Activated T-cell treated with anti-CD3 and anti-CD28 coated beads, Interleukin-2, amount 50 U/mL, for 72 hours (primary cell): ENCODE results near the gene CBR3. TPM values are rescaled to one million over a fixed set of nuclear protein-coding genes. Genes with fewer than 3 reads are reported as not detected.
"Not testable (repeated sequence)": the region's sequence is repeated elsewhere in the genome, so short reads cannot be mapped to it uniquely, and the experiment has no call there.

Source experiments
- ATAC-seq, 2 donors: fragments of 150-1000 bp; cut with Tn5 transposase; replicated peaks in 1 of 2; 2 replicates each; pipeline ENCODE4 v1.10.0; 2021; ENCODE audit warnings: moderate library complexity in 2 of 2, mild to moderate bottlenecking in 1 of 2
- DNase-seq, 2 donors: peaks; one replicate each; pipeline ENCODE4 v3.0.0; 2021 to 2022; ENCODE audit warnings: mixed read lengths in 1 of 2
- H3K27ac Mint-ChIP-seq: one replicate; pipeline ENCODE4 v1.8.0; 2022; ENCODE audit warnings: mild to moderate bottlenecking, moderate library complexity, mixed read lengths
- H3K27me3 Mint-ChIP-seq: one replicate; pipeline ENCODE4 v1.8.0; 2022; ENCODE audit warnings: low read depth, mixed read lengths
- H3K36me3 Mint-ChIP-seq, 2 donors: one replicate each; pipeline ENCODE4 v1.8.0; 2022; ENCODE audit warnings: mixed read lengths in 2 of 2, mild to moderate bottlenecking in 1 of 2; ENCODE audit not compliant: insufficient read depth in 2 of 2
- H3K4me1 Mint-ChIP-seq: one replicate; pipeline ENCODE4 v1.8.0; 2022; ENCODE audit warnings: low read depth, mixed read lengths
- H3K4me3 Mint-ChIP-seq, 2 donors: one replicate each; pipeline ENCODE4 v1.8.0; 2022; ENCODE audit warnings: mild to moderate bottlenecking in 2 of 2, mixed read lengths in 2 of 2, moderate library complexity in 2 of 2
- H3K9me3 Mint-ChIP-seq, 2 donors: one replicate each; pipeline ENCODE4 v1.8.0; 2022; ENCODE audit warnings: mixed read lengths in 2 of 2
- total RNA-seq, 2 donors: library from RNA; stranded (reverse); gene quantifications; one replicate each; pipeline ENCODE4 v1.2.3, GENCODE V29; 2022

Gene CBR3
- total RNA-seq, 2 donors from 2014 or later = 13.0 to 19.2 TPM

DNA sequence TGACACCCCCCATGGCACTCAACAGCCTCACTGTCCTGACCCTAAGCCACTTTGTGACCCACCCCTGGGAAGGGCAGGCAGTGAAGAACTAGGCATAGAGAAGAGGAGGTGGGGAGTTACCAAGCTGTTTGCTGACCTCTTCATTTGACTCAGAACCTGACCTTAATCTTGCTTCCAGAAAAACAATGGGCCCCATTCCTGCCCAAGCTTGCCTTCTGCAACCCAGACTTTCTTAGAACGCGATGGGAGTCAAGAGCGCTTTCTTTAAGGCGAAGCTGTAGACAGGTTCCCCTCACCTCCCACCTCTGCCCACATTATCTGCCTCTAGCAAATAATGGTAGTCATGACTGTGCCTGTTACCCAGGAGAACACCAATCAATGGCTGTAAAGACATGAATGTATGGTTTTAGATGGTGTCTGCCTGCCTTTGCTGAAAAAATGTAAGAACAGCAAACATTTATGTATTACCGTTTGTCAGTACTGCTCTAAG, 8.2 kb upstream of the CBR3 start:
- no peaks in the 10 kb centered on the region for H3K27me3 Mint-ChIP-seq
- no peaks in the 10 kb centered on the region for H3K36me3 Mint-ChIP-seq
- no peaks in the 10 kb centered on the region for H3K9me3 Mint-ChIP-seq
- H3K4me1 Mint-ChIP-seq = peaks cover 14% of the 10 kb centered on the region
- no peak overlapping the region for H3K27ac Mint-ChIP-seq
- H3K4me3 Mint-ChIP-seq = no peak overlapping the region
- no peak for DNase-seq
- no peak for ATAC-seq

DNA sequence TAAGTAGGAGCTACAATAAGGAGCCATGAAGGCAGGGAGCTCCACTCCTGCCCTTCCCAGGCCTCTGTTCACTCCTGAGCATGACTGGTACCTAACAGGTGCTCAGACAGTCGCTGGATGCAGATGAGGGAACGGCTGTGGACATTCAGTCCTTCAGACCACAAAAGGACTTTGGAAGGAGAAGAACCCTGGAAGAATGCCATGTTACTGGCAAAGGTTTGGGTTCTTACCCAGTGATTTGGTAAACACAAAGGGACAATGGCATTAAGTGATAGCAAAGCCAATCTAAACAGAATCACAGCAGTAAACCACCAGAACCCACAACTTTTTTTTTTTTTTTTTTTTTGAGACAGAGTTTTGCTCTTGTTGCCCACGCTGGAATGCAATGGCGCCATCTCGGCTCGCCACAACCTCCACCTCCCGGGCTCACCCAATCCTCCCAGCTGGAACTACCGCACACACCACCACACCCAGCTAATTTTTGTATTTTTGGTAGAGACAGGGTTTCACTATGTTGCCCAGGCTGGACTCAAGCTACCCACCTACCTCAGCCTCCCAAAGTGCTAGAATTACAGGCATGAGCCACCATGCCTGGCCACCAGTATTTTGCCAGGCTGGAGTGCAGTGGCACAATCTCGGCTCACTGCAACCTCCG, 7.5 kb upstream of the CBR3 start:
- DNase-seq (no peak), ATAC-seq (no peak)
- Mint-ChIP-seq H3K27ac (no peak overlapping the region), H3K4me1 (peaks cover 14% of the 10 kb centered on the region), H3K9me3 (no peaks in the 10 kb centered on the region), H3K36me3 (no peaks in the 10 kb centered on the region), H3K4me3 (no peak overlapping the region), H3K27me3 (no peaks in the 10 kb centered on the region)

DNA sequence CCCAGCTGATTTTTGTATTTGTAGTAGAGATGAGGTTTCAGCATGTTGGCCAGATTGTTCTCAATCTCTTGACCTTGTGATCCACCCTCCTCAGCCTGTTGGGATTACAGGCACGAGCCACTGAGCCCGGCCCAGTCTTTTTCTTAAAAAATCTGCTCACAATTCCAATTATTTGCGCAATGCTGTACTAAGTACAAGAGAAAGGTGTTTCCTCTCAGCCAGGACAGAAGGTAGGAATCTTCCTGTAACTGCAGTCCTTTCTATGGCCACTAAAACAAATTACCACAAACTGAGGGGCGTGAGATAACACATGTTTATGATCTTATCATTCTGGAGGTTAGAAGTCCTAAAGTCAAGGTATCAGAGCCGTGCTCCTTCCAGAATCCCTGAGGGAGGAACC, 6.9 kb upstream of the CBR3 start:
- Mint-ChIP-seq H3K27ac (no peak overlapping the region), H3K36me3 (no peaks in the 10 kb centered on the region), H3K4me3 (no peak overlapping the region), H3K27me3 (no peaks in the 10 kb centered on the region), H3K9me3 (no peaks in the 10 kb centered on the region), H3K4me1 (peaks cover 14% of the 10 kb centered on the region)
- DNase-seq = no peak
- ATAC-seq = no peak

DNA sequence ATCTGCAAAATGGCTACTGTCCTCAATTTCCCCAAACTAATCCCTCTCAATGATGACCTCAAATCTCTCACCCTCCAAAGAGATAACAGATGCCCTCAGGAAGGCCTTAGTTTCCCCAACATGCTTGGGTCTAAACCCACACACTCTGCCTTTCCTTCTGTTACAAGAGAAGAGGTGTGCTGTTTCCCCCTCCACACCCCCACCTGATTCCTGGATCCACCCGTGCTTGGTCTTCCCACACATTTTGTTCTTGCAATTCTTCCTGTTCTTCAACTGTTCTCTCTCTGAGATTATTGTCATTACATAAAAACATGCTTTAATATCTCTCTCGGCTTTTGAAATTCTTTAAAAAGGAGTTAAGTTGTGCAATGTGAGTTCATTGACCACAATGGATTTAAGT, 5.7 kb upstream of the CBR3 start:
- Mint-ChIP-seq H3K27ac (no peak overlapping the region), H3K9me3 (no peaks in the 10 kb centered on the region), H3K27me3 (no peaks in the 10 kb centered on the region), H3K36me3 (peaks cover 0 to 1% of the 10 kb centered on the region in 2 donors), H3K4me1 (peaks cover 20% of the 10 kb centered on the region), H3K4me3 (peak overlapping the region; percentile 56 to 69)
- no peak for DNase-seq
- no peak for ATAC-seq

DNA sequence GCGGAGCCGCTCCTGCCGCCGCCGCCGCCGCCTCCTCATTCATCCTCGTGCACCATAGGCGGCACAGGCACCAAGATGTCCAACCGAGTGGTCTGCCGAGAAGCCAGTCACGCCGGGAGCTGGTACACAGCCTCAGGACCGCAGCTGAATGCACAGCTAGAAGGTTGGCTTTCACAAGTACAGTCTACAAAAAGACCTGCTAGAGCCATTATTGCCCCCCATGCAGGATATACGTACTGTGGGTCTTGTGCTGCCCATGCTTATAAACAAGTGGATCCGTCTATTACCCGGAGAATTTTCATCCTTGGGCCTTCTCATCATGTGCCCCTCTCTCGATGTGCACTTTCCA, 4.5 kb upstream of the CBR3 start:
- H3K4me1 Mint-ChIP-seq = peaks cover 24% of the 10 kb centered on the region
- peak overlapping the region; percentile 91 to 92 for H3K4me3 Mint-ChIP-seq
- not testable (repeated sequence) for H3K9me3 Mint-ChIP-seq, H3K27me3 Mint-ChIP-seq, H3K36me3 Mint-ChIP-seq, DNase-seq, ATAC-seq
- peak overlapping the region; percentile 77 for H3K27ac Mint-ChIP-seq

DNA sequence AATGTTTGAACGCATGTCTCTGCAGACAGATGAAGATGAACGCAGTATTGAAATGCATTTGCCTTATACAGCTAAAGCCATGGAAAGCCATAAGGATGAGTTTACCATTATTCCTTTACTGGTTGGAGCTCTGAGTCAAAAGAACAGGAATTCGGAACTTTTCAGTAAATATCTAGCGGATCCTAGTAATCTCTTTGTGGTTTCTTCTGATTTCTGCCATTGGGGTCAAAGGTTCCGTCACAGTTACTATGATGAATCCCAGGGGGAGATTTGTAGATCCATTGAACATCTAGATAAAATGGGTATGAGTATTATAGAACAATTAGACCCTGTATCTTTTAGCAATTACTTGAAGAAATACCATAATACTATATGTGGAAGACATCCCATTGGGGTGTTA, 4.0 kb upstream of the CBR3 start:
- H3K27me3 Mint-ChIP-seq, DNase-seq, H3K9me3 Mint-ChIP-seq, H3K36me3 Mint-ChIP-seq, ATAC-seq: not testable (repeated sequence)
- Mint-ChIP-seq H3K4me1 (peaks cover 26% of the 10 kb centered on the region), H3K4me3 (peak overlapping the region; percentile 91 to 92), H3K27ac (peak overlapping the region; percentile 77)

DNA sequence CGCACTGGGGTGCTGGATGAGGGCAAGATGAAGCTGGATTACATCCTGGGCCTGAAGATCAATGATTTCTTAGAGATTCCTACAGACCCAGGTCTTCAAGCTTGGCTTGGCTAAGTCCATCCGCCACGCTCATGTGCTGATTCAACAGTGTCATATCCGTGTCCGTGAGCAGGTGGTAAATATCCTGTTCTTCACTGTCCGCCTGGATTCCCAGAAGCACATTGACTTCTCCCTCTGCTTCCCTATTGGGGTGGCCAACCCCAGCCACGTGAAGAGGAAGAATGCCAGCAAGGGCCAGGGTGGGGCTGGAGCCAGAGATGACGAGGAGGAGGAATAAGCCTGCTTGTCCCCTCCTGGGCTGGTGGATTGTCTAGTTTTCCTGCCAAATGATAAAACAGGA, 2.2 kb upstream of the CBR3 start:
- H3K4me1 Mint-ChIP-seq = peaks cover 36% of the 10 kb centered on the region
- ATAC-seq (no peak), DNase-seq (no peak)
- H3K9me3 Mint-ChIP-seq = no peaks in the 10 kb centered on the region
- H3K4me3 Mint-ChIP-seq = no peak overlapping the region
- peaks cover 0 to 1% of the 10 kb centered on the region in 2 donors for H3K36me3 Mint-ChIP-seq
- no peak overlapping the region for H3K27ac Mint-ChIP-seq
- no peaks in the 10 kb centered on the region for H3K27me3 Mint-ChIP-seq

DNA sequence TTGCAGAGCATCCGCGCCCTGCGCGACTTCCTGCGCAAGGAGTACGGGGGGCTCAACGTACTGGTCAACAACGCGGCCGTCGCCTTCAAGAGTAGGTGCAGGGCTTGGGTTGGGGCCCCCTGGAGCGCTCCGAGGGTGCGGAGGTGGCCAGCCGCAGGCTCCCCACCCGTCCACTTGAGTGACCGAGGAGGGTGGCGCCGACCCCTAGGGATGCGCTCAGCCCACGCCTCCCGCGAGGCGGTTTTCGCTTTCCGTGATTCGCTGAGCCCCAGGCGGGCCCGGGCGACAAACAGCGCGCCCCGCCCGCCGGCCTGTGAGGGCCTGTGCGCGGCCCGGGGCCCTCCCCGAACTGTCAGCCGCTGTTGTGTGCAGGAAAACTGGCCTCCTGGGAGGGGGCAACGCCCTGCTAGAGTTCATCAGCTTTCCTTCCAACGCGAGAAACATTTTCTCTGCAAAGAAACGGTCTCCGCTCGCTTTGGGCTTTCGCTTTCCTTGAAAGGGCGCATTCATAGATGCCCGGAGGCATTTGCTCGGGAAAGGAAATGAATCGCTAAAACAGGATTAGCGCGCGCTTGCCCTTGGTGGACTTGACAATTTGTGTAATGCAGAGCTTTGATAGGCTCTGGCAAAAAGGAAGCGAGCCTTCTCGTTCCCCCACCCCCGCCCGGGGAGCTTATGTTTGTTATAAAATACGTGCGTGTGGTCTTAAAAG, 668 bp downstream of the CBR3 start:
- peak; percentile 62 to 73 for DNase-seq
- peak overlapping the region; percentile 93 to 99 for H3K4me3 Mint-ChIP-seq
- no peaks in the 10 kb centered on the region for H3K9me3 Mint-ChIP-seq
- peak overlapping the region; percentile 89 for H3K27ac Mint-ChIP-seq
- H3K4me1 Mint-ChIP-seq = peaks cover 25% of the 10 kb centered on the region
- peak; percentile 79 to 80 for ATAC-seq
- H3K36me3 Mint-ChIP-seq = peaks cover 0 to 1% of the 10 kb centered on the region in 2 donors
- no peaks in the 10 kb centered on the region for H3K27me3 Mint-ChIP-seq

DNA sequence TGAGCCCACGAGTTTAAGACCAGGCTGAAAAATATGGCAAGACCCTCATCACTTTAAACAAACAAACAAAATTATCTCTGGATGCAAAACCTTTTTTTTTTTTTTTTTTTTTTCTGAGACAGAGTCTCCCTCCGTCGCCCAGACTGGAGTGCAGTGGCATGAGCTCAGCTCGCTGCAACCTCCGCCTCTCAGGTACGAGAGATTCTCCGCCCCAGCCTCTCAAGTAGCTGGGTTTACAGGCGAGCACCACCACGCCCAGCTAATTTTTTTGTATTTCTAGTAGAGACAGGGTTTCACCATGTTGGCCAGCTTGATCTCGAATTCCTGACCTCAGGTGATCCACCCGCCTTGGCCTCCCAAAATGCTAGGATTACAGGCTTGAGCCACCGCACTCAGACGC, 4.9 kb downstream of the CBR3 start:
- not testable (repeated sequence) for H3K4me3 Mint-ChIP-seq, DNase-seq, H3K9me3 Mint-ChIP-seq, H3K27me3 Mint-ChIP-seq, ATAC-seq, H3K36me3 Mint-ChIP-seq, H3K27ac Mint-ChIP-seq
- H3K4me1 Mint-ChIP-seq = peaks cover 21% of the 10 kb centered on the region

DNA sequence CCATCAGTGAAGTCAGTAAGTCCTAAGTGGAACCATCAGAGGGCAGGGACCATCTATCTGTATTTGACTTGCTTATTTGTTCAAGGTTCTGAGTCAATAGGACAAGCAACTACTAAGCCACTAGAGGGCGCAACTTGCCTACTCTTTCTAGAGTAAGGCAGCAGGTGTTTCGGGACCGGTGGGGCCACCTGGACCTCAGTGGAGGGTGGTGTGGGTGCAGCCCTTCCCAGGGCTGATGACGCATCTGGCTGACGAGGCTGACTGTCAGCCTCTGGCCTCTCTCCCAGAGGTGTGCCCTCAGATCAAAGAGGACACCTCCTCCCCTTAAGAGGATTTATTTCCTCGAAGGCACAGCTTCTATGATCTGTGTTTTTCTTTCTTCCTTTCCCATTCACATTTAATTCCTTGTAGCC, 6.6 kb downstream of the CBR3 start:
- ATAC-seq (peak; percentile 96 to 97), DNase-seq (peak; percentile 88 to 89)
- Mint-ChIP-seq H3K4me3 (no peak overlapping the region), H3K4me1 (peaks cover 12% of the 10 kb centered on the region), H3K36me3 (peaks cover 3 to 5% of the 10 kb centered on the region in 2 donors), H3K27ac (no peak overlapping the region), H3K9me3 (no peaks in the 10 kb centered on the region), H3K27me3 (no peaks in the 10 kb centered on the region)

DNA sequence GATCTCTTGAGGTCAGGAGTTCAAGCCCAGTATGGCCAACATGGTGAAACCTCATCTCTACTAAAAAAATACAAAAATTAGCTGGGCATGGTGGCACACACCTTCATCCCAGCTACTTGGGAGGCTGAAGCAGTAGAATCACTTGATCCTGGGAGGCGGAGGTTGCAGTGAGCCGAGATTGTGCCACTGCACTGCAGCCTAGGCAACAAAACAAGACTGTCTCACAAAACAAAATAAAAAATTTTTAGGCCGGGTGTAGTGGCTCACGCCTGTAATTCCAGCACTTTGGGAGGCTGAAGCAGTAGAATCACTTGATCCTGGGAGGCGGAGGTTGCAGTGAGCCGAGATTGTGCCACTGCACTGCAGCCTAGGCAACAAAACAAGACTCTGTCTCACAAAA, 9.4 kb downstream of the CBR3 start:
- not testable (repeated sequence) for H3K36me3 Mint-ChIP-seq, H3K4me3 Mint-ChIP-seq, H3K4me1 Mint-ChIP-seq, H3K27ac Mint-ChIP-seq, H3K27me3 Mint-ChIP-seq, H3K9me3 Mint-ChIP-seq, DNase-seq, ATAC-seq

DNA sequence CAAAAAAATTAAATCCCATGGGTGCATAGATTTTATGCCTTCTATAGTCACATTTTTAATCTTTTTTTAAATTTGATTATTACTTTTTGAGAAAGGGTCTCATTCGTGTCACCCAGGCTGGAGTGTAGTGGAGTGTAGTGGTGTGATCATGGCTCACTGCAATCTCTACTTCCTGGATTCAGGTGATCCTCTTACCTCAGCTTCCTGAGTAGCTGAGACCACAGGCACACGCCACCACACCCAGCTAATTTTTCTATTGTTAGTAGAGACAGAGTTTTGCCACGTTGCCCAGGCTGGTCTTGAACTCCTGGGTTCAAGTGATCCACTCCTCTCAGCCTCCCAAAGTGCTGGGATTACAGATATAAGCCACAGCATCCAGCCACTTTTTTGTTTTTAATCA, 10.4 kb downstream of the CBR3 start:
- ATAC-seq = no peak
- no peak for DNase-seq
- Mint-ChIP-seq H3K4me3 (no peak overlapping the region), H3K27me3 (no peaks in the 10 kb centered on the region), H3K4me1 (peaks cover 14% of the 10 kb centered on the region), H3K36me3 (peaks cover 3 to 5% of the 10 kb centered on the region in 2 donors), H3K27ac (no peak overlapping the region), H3K9me3 (no peaks in the 10 kb centered on the region)

DNA sequence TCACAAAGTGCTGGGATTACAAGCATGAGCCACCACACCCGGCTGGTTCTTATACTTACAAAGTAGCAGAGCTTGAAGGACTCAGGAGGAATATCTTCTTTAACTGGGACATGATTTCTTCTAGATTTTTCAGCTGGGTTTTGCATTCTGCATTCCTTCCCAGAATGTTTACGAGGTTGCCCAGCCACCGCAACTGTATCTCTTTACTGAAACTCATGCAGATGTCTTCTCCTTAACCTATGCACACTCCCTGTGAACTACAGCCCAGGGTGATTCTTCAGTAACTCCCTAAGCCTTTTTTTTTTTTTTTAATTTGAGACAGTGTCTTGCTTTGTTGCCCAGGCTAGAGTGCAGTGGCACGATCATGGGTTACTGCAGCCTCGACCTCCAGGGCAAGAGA, 13.0 kb downstream of the CBR3 start:
- Mint-ChIP-seq H3K4me3 (no peak overlapping the region), H3K9me3 (no peaks in the 10 kb centered on the region), H3K4me1 (peaks cover 10% of the 10 kb centered on the region), H3K36me3 (peaks cover 0 to 3% of the 10 kb centered on the region in 2 donors), H3K27me3 (no peaks in the 10 kb centered on the region), H3K27ac (no peak overlapping the region)
- no peak for DNase-seq
- ATAC-seq = no peak

DNA sequence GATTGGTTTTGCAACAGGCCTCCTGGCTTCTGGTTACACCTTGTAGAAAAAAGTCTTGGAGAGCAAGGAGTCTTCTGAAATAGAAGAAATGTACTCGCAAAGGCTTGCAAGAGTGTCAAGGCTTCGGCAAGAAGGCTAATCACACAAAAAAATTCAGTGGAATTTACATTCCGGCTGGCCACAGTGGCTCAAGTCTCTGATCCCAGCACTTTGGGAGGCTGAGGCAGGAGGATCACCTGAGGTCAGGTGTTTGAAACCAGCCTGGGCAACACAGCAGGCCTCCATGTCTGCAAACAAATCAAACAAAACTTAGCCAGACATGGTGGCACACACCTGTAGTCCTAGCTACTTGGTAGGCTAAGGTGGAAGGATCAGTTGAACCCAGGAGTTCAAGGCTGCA, 14.0 kb downstream of the CBR3 start:
- Mint-ChIP-seq H3K36me3 (peaks cover 0 to 3% of the 10 kb centered on the region in 2 donors), H3K4me1 (peaks cover 17% of the 10 kb centered on the region), H3K27ac (no peak overlapping the region), H3K27me3 (no peaks in the 10 kb centered on the region), H3K4me3 (no peak overlapping the region), H3K9me3 (no peaks in the 10 kb centered on the region)
- ATAC-seq (no peak), DNase-seq (no peak)
